Spleen (tissue), 7 donors: Measurements from ENCODE around the gene SHOX.

Experiments used
- POLR2A ChIP-seq, 3 donors: fragments of 450-650 bp; IDR thresholded peaks; one replicate each; pipeline ENCODE4 v1.5.1; 2017; ENCODE audit warnings: antibody characterized with exemption in 3 of 3, mild to moderate bottlenecking in 1 of 3
- POLR2AphosphoS5 ChIP-seq, 3 donors: sonication (generic); formaldehyde crosslinking; IDR thresholded peaks; one replicate each; pipeline ENCODE4 v1.5.1; 2017; ENCODE audit warnings: antibody characterized with exemption in 3 of 3
- TF ChIP-seq, protein P1 (sequence below), 11 experiments: fragments of 200-600 bp in 7 of 11; fragments of 450-650 bp in 4 of 11; sonication (generic) in 4 of 11; IDR thresholded peaks in 8 of 11; conservative IDR thresholded peaks in 3 of 11; 1 replicate in 7 of 11; 2 replicates in 4 of 11; pipeline versions ENCODE4 v1.4.0 to v1.8.0; 2016 to 2021; ENCODE audit warnings: antibody characterized with exemption in 11 of 11, inconsistent platforms in 4 of 11, mild to moderate bottlenecking in 1 of 11
- donor health status: DM: no; HTN: no; CAD: no; lungs with moderate emphysema.
- donor health status: DM: no; HTN: no; CAD: no.
- donor health status: DM: no; HTN: no; CAD: no.

DNA sequence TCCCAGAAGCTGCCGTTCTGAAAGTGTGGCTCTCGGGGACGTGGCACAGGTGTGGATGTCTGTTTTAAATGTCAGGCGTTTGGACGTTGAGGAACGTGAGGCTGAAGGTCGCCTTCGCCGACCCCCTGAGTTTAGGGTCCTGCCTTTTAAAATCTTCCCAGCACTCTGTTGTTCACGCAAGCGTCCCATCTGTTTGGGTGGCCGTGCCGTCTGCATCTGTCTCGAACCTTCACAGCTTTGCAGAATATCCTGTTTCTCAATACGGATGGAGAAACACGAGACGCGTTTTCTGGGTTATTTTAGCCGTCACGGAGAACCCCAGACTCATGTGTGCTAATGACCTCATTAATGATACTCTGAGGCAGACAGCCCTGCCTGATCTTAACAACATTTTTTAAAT lies 31.5 kb downstream of the SHOX start:
- TF ChIP-seq, protein P1, sequence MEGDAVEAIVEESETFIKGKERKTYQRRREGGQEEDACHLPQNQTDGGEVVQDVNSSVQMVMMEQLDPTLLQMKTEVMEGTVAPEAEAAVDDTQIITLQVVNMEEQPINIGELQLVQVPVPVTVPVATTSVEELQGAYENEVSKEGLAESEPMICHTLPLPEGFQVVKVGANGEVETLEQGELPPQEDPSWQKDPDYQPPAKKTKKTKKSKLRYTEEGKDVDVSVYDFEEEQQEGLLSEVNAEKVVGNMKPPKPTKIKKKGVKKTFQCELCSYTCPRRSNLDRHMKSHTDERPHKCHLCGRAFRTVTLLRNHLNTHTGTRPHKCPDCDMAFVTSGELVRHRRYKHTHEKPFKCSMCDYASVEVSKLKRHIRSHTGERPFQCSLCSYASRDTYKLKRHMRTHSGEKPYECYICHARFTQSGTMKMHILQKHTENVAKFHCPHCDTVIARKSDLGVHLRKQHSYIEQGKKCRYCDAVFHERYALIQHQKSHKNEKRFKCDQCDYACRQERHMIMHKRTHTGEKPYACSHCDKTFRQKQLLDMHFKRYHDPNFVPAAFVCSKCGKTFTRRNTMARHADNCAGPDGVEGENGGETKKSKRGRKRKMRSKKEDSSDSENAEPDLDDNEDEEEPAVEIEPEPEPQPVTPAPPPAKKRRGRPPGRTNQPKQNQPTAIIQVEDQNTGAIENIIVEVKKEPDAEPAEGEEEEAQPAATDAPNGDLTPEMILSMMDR (IDR thresholded peaks at IDR 0.05 in 8 of 11, conservative IDR thresholded peaks at IDR 0.05 in 3 of 11), result no peak
- TF ChIP-seq POLR2A (IDR thresholded peaks at IDR 0.05) (no peak), POLR2AphosphoS5 (IDR thresholded peaks at IDR 0.05) (no peak)
